Fibroblast of skin of left biceps (primary cell): ENCODE measurements around the gene FMO4.
"Not testable (repeated sequence)": the region's sequence is repeated elsewhere in the genome, so short reads cannot be mapped to it uniquely, and the experiment has no call there.

Experiments
- DNase-seq, 2 experiments: peaks; one replicate each; pipeline ENCODE4 v3.0.0-alpha.2; 2013; ENCODE audit warnings: low read depth in 2 of 2

FMO4 gene

GRCh38 chr1:171389171-171389570, 75.2 kb downstream of the FMO4 start:
- no peak for DNase-seq

GRCh38 chr1:171390740-171391139, 76.8 kb downstream of the FMO4 start:
- DNase-seq: not testable (repeated sequence)
